CD14-positive monocyte (primary cell): ENCODE measurements around the gene SCAMP4. TPM values are rescaled to one million over a fixed set of nuclear protein-coding genes. Genes with fewer than 3 reads are reported as not detected.

Experiments used
- DNase-seq, 3 donors: peaks; one replicate each; pipeline ENCODE4 v3.0.0-alpha.2; 2011 to 2022
- H2AFZ ChIP-seq: 2 replicates; pipeline ENCODE4 v1.6.0; 2012; ENCODE audit warnings: mild to moderate bottlenecking, low read depth, low read length, inconsistent platforms; ENCODE audit not compliant: insufficient read depth, poor library complexity, severe bottlenecking
- H3K27ac ChIP-seq, 2 donors: 1 replicate in 1 of 2; 2 replicates in 1 of 2; pipeline ENCODE4 v1.5.1; 2012 to 2013; ENCODE audit warnings: low read length in 2 of 2, control low read depth in 1 of 2, inconsistent platforms in 1 of 2, low read depth in 1 of 2, mild to moderate bottlenecking in 1 of 2
- H3K27me3 ChIP-seq, 2 donors: one replicate each; pipeline versions ENCODE4 v1.6.0 to v1.6.1; 2011 to 2013; ENCODE audit warnings: low read length in 2 of 2; ENCODE audit not compliant: control insufficient read depth in 2 of 2, insufficient read depth in 2 of 2
- H3K36me3 ChIP-seq, 2 donors: replicated peaks in 1 of 2; 1 replicate in 1 of 2; 2 replicates in 1 of 2; pipeline versions ENCODE4 v1.5.1 to v1.6.1; 2012 to 2013; ENCODE audit warnings: low read length in 2 of 2, control low read depth in 1 of 2, inconsistent platforms in 1 of 2, mild to moderate bottlenecking in 1 of 2; ENCODE audit not compliant: insufficient read depth in 2 of 2, control insufficient read depth in 1 of 2
- H3K4me1 ChIP-seq, 2 donors: 1 replicate in 1 of 2; 2 replicates in 1 of 2; pipeline versions ENCODE4 v1.5.1 to v1.6.1; 2012 to 2013; ENCODE audit warnings: low read length in 2 of 2, control low read depth in 1 of 2, inconsistent platforms in 1 of 2, mild to moderate bottlenecking in 1 of 2, moderate library complexity in 1 of 2; ENCODE audit not compliant: insufficient read depth in 2 of 2, control insufficient read depth in 1 of 2
- H3K4me2 ChIP-seq: replicated peaks from 2 replicates; pipeline ENCODE3; 2012; ENCODE audit warnings: low read length, moderate library complexity, mild to moderate bottlenecking; ENCODE audit not compliant: poor library complexity, severe bottlenecking; ENCODE audit errors: extremely low read depth
- H3K4me3 ChIP-seq, 3 experiments: fragments of 200-600 bp in 1 of 3; sonication (generic) in 1 of 3; replicated peaks in 1 of 3; 1 replicate in 2 of 3; 2 replicates in 1 of 3; pipeline ENCODE4 v1.5.1; 2011 to 2013; ENCODE audit warnings: low read length in 3 of 3, mild to moderate bottlenecking in 3 of 3, control low read depth in 2 of 3, low read depth in 2 of 3, inconsistent platforms in 1 of 3, moderate library complexity in 1 of 3
- H3K79me2 ChIP-seq: 2 replicates; pipeline ENCODE4 v1.6.0; 2012; ENCODE audit warnings: mild to moderate bottlenecking, control low read depth, inconsistent platforms, low read length, moderate library complexity; ENCODE audit not compliant: insufficient read depth
- H3K9ac ChIP-seq: 2 replicates; pipeline ENCODE4 v1.6.0; 2017; ENCODE audit warnings: low read length, mild to moderate bottlenecking; ENCODE audit not compliant: insufficient read depth, poor library complexity, severe bottlenecking
- H3K9me3 ChIP-seq, 2 donors: replicated peaks in 1 of 2; 1 replicate in 1 of 2; 2 replicates in 1 of 2; pipeline versions ENCODE4 v1.5.1 to v1.6.1; 2012 to 2013; ENCODE audit warnings: low read length in 2 of 2, control low read depth in 1 of 2; ENCODE audit not compliant: control insufficient read depth in 1 of 2, insufficient read depth in 1 of 2
- H4K20me1 ChIP-seq: 2 replicates; pipeline ENCODE4 v1.6.0; 2012; ENCODE audit warnings: mild to moderate bottlenecking, low read length, control low read depth, moderate library complexity; ENCODE audit not compliant: insufficient read depth
- H3K27ac Mint-ChIP-seq, 7 donors: one replicate each; pipeline ENCODE4 v1.8.0; 2020; ENCODE audit warnings: mild to moderate bottlenecking in 7 of 7, mixed read lengths in 7 of 7, moderate library complexity in 6 of 7, inconsistent platforms in 2 of 7
- H3K27me3 Mint-ChIP-seq, 3 donors: one replicate each; pipeline ENCODE4 v1.8.0; 2021 to 2022; ENCODE audit warnings: low read depth in 3 of 3, mild to moderate bottlenecking in 3 of 3, mixed read lengths in 3 of 3, moderate library complexity in 3 of 3, inconsistent platforms in 1 of 3
- H3K36me3 Mint-ChIP-seq, 2 donors: one replicate each; pipeline ENCODE4 v1.8.0; 2020; ENCODE audit warnings: mixed read lengths in 2 of 2, inconsistent platforms in 1 of 2, mild to moderate bottlenecking in 1 of 2
- H3K4me1 Mint-ChIP-seq: one replicate; pipeline ENCODE4 v1.8.0; 2020; ENCODE audit warnings: mild to moderate bottlenecking, mixed read lengths
- H3K4me3 Mint-ChIP-seq, 2 donors: one replicate each; pipeline ENCODE4 v1.8.0; 2020; ENCODE audit warnings: mild to moderate bottlenecking in 2 of 2, mixed read lengths in 2 of 2, moderate library complexity in 1 of 2
- H3K9me3 Mint-ChIP-seq, 7 donors: one replicate each; pipeline ENCODE4 v1.8.0; 2020 to 2022; ENCODE audit warnings: mixed read lengths in 7 of 7, mild to moderate bottlenecking in 6 of 7, moderate library complexity in 6 of 7, inconsistent platforms in 2 of 7
- CTCF ChIP-seq: fragments of 200-600 bp; IDR thresholded peaks from one replicate; pipeline ENCODE4 v1.8.0; 2022; ENCODE audit warnings: antibody characterized with exemption, mild to moderate bottlenecking
- WGBS: methylation state at CpG from one replicate; pipeline ENCODE4 v1.1.5; 2013; ENCODE audit warnings: missing lambda C conversion rate; ENCODE audit not compliant: insufficient coverage; 5-methylcytosine and 5-hydroxymethylcytosine counted together
- intact Hi-C, 2 donors: fragments of 100-400 bp; cut with micrococcal nuclease; formaldehyde crosslinking; loops; one replicate each; pipeline versions ENCODE4 v1.15.0 to v1.15.1; 2023
- polyA plus RNA-seq, 3 donors: library from polyadenylated mRNA; depleted of rRNA in 1 of 3; unstranded in 2 of 3; stranded (reverse) in 1 of 3; fragments of 300-500 nt in 2 of 3; fragments of >200 nt in 1 of 3; fragmentation: Illumina TruSeq in 2 of 3; gene quantifications; 1 replicate in 2 of 3; 2 replicates in 1 of 3; pipeline ENCODE4 v1.2.3, GENCODE V29; 2012 to 2021

Gene SCAMP4
- polyA plus RNA-seq, 3 donors: 11.9 to 39.4 (median 15.4) TPM

- peaks cover 12 to 36% of the 10 kb centered on the region in 2 donors for H3K36me3 Mint-ChIP-seq
These were observed 56.0 kb downstream of the SCAMP4 start for GRCh38 chr19:1961000-1961883.

More at GRCh38 chr19:1961000-1961883, 56.0 kb downstream of the SCAMP4 start:
- no peak overlapping the region for H3K4me3 ChIP-seq
- DNase-seq: no peak
- H3K4me2 ChIP-seq: no peak overlapping the region
- H4K20me1 ChIP-seq: peaks cover 97% of the 10 kb centered on the region
- intact Hi-C loops: loop anchor here in 1 of 2 donors (5.0 kb wide), 1 partner anchor 34 kb away; no protein-coding TSS in a partner anchor
- Mint-ChIP-seq H3K9me3 (no peaks in the 10 kb centered on the region), H3K4me3 (no peak overlapping the region), H3K27me3 (peaks cover 0 to 1% (median 0%) of the 10 kb centered on the region in 3 donors), H3K4me1 (peaks cover 3% of the 10 kb centered on the region), H3K27ac (peak overlapping the region in 4 of 7 donors; percentile 15 to 54 (median 28))
- no peak overlapping the region for H3K9ac ChIP-seq
- H3K9me3 ChIP-seq: no peaks in the 10 kb centered on the region
- no peaks in the 10 kb centered on the region for H3K27me3 ChIP-seq
- no peak for TF ChIP-seq CTCF
- no peaks in the 10 kb centered on the region for H3K4me1 ChIP-seq
- peaks cover 76% of the 10 kb centered on the region for H3K79me2 ChIP-seq
- peaks cover 15 to 40% of the 10 kb centered on the region in 2 donors for H3K36me3 ChIP-seq
- WGBS: 95% methylated on average over 31 of the region's 42 CpGs
- H3K27ac ChIP-seq: no peak overlapping the region
- no peak overlapping the region for H2AFZ ChIP-seq
